SIG-M5 (cell line): ENCODE results near the gene ENTHD1.

Experiments
- DNase-seq: peaks from one replicate; lab custom pipeline; 2025; lab: John Stamatoyannopoulos, UW

ENTHD1 gene

DNA sequence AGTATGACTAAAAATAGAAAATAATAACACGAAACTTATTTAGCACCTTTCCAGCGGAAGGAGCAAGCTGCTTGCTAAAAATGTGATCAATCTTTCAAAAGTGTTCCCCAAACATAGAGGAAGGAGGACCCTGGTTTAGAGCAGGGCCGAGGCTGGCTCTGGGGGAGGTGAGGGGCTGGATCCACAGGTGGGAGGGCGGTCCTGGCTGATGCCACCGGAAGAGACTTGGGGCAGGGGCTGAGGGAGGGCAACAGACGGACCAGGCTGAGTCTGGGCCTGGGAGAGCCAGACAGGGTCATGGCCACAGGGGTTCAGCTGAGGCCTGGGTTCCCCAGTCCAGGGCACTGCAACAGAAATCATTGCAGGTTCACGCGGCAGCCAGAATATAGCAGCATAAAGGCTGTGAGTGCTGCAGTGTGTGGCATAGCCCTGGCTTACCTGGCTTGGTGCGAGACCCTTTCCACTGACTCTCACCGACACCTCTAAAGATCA lies 179.7 kb downstream of the ENTHD1 start:
- DNase-seq = no peak

DNA sequence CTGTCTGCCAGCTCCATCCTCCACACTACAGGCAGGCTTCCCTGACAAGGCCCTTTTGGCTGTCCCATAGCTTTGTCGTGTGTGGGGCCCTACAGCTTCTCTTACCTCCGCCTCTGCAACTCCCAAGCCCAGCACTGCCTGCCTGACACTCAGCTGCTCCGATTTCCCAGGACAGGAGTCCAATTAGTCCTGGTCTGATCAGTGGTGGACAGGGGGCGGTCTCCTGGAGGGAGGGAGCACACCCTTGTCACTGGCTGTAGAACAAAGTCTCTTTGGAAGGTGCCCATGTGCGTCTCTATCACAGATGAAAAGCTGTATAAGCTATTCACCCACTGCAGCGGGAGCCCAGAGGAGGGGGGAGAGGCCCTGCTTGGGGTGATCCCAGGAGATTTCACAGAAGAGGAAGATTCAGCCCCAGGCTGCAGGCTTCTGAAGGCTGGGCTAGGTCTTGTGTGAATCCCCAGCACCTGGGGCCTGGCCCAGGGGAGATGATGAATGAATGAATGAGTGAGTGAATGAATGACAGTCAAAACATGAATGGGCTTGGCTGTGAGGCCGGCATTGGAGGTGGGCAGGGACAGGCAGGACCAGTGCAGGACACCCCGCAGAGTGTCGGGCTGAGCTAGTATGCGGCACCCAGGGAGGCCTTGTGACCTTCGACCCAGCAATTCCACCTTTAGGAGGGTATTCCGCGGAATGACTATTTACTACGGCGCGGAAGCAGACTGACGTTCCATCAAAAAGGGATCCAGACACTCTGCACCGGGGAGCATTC lies 180.6 kb downstream of the ENTHD1 start:
- DNase-seq = no peak

DNA sequence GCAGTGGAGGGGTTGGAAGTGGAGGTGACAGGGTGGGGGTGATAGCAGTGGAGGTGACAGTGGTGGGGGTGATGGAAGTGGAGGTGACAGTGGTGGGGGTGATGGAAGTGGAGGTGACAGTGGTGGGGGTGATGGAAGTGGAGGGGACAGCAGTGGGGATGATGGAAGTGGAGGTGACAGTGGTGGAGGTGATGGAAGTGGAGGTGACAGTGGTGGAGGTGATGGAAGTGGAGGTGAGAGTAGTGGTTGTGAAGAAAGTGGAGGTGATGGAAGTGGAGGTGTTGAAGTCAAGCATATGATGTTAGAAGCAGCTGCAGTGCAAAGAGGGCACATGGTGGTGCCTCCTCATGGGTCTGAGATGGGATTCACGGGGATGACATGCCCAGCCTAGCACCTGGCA lies 181.5 kb downstream of the ENTHD1 start:
- no peak for DNase-seq

DNA sequence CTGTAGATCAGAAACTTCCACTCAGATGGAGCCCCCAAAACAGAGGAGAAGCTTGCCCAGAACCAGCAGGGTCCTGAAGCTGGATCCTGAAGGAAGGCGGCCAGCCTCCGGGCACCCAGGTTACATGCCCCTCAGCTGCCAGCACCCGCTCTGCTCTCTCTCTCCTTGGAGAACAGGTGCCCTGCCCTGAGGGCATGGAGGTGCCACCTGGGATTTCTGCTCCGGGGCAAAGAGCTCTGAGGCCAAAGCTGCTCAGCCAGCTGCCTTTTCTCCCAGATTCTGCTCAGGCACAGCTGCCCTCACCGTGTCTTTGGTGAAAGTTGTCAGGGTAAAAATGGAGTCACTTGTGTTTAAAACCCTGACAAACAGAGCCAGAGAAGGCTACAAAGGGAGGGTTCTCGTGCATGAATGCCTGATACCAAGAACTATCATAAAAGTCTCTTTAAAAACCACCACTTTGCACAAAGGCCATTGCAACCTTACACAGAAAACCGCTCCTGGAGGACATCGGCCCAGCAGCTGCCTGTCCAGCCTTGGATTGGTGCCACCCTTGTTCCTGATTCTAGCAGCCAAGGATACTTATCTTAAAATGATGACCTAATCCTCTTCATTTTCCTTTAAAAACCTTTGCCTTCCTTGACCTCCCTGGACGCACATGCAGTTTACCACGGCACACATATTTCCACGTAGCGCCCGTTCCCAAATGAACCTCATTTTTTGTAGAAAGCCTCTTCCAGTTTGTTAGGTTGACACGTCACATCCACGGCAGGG lies 183.0 kb downstream of the ENTHD1 start:
- DNase-seq = no peak

DNA sequence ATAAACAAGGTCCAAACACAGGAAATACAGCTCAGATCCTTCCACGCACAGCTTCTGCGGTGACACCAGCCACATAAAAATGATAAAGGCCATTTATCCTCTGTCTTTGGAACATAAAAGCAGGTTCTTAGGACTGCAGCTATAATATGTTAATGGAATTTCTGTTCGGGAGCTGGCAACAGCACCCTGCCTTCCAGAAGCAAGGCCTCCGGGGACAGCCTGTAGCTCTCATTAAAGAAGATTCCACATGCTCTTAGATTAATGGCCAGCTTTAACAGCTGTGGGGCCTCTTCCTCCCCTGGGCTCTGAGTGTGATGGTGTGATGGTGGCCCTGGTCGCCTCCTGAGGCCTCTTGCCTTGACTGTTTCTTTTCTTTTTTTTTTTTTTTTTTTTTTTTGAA lies 185.7 kb downstream of the ENTHD1 start:
- DNase-seq = no peak

DNA sequence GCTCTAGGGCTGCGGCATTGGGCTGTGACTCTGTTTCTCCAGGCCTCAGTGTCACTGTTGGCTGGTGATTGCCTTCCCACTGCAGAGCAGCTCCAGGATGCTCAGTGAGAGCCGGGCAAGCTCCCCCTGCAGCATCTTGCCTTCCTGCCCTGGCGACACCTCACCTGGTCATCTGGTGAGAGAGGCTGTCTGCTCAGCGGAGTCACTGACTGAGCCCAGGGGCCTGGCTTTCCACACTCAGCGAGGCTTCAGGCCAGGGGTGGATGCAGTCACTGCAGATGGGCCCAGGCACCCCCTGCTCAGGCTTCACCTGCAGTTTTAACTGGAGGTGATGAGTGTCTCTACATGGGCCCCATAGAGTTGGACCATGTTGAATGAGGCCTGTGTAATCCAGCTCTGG lies 186.2 kb downstream of the ENTHD1 start:
- DNase-seq = no peak

DNA sequence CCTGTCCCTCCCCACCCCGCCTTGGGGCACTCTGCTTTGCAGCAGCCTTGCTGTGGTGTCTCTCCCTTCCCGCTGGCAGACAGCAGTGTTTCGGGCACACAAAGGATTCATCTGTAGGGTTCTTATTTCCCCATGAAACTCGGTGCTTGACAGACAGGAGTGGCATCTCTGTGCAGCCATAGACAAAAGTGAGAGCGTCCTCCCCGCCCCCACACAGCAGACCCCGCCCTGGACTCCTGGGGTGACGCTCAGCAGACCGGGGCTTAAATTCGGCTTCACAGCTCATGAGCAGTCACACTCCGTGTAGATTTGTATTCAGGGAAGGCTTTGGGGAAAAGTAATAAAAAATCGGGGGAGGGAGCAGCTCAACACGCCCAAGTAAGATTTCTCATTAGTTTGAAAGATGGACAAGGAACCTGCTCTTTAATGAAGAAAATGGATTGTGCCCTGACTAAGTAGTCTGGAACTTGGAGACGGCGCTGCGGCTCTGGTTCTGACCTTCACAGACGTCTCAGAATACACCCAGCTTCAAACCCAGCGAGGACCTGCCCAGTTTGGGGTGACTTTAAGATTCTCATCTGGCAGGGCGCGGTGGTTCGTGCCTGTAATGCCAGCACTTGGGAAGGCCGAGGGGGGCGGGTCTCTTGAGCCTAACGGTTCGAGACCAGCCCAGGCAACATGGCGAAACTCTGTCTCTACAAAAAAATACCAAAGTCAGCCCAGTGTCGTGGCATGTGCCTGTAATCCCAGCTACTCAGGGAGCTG lies 187.0 kb downstream of the ENTHD1 start:
- DNase-seq = no peak

DNA sequence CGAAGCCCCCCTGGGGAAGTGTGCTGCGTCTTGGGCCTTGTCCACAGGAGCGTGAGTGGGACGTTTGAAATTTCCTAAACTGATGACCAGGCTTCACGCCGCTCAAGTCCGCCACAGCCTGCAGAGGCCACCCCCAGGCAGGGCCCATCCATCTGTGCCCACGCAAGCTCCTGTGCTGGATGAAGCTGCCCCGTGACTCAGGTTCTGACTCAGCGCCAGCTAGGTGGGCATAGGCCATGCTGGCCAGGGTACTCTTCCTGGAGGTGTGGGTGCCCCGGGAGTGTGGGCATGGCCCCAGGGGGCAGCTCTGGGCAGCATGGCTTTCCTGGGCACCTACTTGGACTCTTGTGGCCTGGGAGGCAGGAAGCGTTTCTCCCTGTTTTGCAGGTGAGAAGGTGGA lies 188.2 kb downstream of the ENTHD1 start:
- no peak for DNase-seq

DNA sequence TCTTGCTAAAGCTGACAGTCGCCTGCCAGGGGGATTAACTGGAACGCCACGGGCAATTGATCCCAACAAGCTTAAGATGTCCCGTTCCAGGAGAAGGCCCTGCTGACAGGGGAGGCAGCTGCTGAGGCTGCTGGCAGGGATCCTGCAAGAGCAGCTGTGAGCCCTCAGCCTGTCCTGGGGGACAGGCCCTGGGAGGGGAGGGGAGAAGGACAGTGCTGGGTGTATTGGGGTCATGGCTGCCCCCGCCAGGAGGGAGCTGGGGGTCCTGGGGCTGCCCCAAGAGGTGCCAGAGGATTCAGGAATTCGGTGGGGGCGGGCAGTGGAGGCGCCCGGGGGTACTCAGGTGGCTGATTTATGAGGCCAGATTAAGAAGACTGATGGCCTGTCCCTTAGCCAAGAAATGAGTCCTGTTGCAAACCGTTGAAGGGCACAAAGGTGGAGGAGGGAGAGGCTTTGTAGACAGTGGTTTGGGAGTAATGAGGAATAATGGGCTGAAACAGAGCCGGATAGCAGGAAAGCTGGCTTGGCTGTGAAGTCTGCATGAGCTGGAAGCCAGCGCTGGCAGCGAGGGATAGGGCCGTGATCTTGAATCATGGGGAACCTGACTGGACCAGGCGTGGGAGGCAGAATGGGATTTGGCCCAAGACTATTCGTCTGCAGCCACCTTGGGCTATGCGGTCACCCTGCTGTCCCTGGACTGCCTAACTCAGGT lies 189.5 kb downstream of the ENTHD1 start:
- no peak for DNase-seq

DNA sequence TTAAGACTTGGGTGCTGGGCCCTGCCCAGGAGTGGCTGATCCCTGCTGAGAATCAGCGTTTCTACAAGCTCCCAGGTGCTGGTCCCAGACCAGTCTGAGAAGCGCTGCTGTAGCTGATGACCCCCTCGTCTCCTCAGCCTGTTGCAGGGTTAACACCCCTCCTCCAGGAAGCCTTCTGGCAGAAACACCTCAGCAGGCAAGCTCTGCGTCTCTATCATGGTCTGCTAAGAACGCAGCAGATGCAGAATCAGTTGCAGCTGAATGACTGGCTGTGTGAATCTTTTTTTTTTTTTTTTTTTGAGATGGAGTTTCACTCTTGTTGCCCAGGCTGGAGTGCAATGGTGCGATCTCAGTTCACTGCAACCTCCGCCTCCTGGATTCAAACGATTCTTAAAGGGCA lies 190.5 kb downstream of the ENTHD1 start:
- no peak for DNase-seq

DNA sequence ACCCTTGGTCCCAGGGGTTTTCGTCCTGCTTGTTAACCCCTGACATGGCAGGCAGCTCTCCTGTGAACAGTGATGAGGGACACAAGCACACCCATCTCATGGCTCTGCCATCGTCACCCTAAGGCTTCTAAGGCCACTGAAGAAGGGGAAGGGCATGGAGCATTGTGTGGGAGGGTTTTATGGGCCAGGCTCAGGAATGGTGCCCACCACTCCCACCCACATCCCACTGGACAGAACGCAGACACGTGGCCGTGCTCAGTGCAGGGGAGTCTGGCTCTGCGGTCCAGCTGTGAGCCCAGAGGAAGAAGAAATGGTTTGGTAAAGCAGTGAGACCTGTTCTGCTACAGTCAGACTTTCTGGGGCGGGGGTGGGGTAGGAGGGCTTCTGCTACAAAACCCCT lies 193.0 kb downstream of the ENTHD1 start:
- no peak for DNase-seq

DNA sequence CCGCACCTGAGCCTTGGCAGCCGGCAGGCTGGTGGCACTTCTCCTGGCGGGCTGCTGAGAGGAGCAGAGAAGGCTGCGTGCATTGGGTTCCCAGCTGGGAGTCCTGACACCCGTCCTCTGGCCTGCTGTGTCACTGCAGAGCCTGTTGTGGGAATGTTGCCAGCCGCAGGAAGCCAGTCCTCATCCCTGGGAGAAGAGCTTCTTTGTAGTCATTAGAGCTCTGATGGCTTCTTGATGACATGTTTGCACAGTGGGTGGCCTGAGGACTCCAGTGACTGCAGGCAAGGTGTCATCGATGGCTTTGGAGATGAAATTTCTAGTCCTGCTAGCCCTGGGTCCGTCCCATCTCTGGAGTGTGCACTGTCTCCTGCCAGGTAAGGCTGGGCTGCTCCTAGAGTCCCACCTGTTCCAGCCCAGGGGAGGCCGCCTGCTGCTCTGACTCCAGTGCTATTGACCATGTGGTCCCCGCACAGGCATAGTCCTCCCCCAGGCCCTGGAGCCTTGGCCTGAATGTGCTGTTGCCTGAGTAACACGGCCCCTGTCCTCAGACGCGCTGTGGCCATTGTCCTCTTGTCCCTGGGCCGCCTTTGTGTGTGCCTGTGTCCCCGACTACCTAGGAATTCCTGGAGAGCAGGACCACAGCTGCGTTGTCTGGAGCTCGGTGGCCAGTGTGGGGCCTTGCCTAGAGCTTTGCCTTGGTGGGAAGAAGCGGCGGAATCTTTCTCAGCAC lies 193.8 kb downstream of the ENTHD1 start:
- no peak for DNase-seq

DNA sequence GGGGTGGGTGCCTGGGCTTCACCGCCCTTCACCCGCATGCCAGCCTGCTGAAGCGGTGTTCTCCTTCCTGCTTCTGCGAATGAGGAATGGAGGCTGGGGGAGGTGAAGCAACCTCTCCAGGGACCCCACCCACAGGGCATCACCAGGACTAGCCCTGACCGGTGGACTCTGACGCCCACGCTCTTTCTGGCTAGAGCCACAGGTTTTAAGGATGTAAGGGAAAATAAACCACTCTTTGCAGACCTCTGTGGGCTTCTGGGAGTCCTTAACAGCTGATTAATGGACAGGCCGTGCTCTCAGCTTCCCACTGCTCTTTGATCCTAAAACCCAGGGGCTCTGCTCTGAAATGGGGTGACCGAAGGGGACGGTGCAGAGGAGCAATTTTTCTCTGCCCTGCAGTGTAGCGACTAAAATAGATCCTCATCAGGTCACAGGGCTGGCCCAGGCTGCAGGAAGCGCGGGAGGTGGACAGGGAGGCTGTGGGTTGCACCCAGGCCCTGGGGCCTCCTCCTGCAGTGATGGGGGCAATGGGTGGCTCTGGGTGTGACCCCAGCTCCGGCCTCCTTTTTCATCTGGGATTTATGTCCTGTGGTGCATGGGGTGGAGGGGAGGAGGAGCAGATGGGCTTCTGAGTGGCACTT lies 195.7 kb downstream of the ENTHD1 start:
- no peak for DNase-seq

DNA sequence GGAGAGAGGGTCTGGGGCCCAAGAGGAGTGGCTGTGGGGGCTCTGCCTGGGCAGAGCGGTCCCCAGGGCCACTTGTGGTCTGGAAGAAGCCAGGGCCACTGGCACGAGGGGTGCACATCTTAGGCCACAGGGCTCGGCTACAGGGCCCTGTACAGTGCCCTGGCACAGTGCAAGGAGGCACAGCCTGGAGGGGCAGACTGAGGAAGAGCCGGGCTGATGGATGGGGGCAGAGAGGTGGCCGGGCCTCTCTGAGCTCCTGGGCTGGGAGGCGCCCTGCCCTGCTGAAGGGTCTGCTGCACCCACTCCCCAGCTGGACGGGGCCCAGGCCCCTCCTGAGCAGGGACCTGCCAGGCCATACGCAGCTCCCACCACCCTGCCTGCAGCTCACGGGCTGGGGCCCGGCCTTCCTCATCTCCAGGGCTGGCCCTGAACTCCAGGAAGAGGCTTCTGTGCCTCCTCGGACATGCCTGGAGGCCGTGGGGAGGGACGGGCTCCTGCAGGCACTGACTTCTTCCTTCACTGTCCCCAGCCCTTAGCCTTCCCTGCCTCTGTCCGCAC lies 199.5 kb downstream of the ENTHD1 start:
- DNase-seq = no peak
